HG03378 (cell line): ENCODE measurements around the gene PHLPP1.

Experiments used
- ATAC-seq: cut with Tn5 transposase; IDR thresholded peaks from one replicate; pipeline ENCODE4 v1.9.1; 2021; ENCODE audit warnings: mild to moderate bottlenecking, moderate library complexity; ENCODE audit not compliant: unreplicated experiment

Gene PHLPP1

GRCh38 chr18:62769216-62769615 lies 53.9 kb downstream of the PHLPP1 start:
- no peak for ATAC-seq

- no peak for ATAC-seq
Observed at GRCh38 chr18:62771494-62772270, 56.3 kb downstream of the PHLPP1 start.

GRCh38 chr18:62772860-62773584 lies 57.7 kb downstream of the PHLPP1 start:
- no peak for ATAC-seq

- ATAC-seq = no peak
Observed at GRCh38 chr18:62773691-62774090, 58.4 kb downstream of the PHLPP1 start.

- ATAC-seq = no peak
Observed at GRCh38 chr18:62776024-62776570, 60.8 kb downstream of the PHLPP1 start.

- no peak for ATAC-seq
Observed at GRCh38 chr18:62777814-62778213, 62.5 kb downstream of the PHLPP1 start.

GRCh38 chr18:62778976-62779869 lies 63.9 kb downstream of the PHLPP1 start:
- no peak for ATAC-seq

GRCh38 chr18:62781262-62781661 lies 65.9 kb downstream of the PHLPP1 start:
- no peak for ATAC-seq

GRCh38 chr18:62781893-62782292 lies 66.6 kb downstream of the PHLPP1 start:
- no peak for ATAC-seq

- ATAC-seq = peak; percentile 74
Observed at GRCh38 chr18:62784338-62784965, 69.1 kb downstream of the PHLPP1 start.

GRCh38 chr18:62784966-62785413 lies 69.6 kb downstream of the PHLPP1 start:
- ATAC-seq = no peak

GRCh38 chr18:62786689-62787088 lies 71.3 kb downstream of the PHLPP1 start:
- ATAC-seq = no peak

GRCh38 chr18:62788111-62788510 lies 72.8 kb downstream of the PHLPP1 start:
- no peak for ATAC-seq

GRCh38 chr18:62788876-62789275 lies 73.5 kb downstream of the PHLPP1 start:
- ATAC-seq = no peak

GRCh38 chr18:62790871-62791772 lies 75.8 kb downstream of the PHLPP1 start:
- ATAC-seq = no peak

- ATAC-seq = no peak
Observed at GRCh38 chr18:62792016-62792415, 76.7 kb downstream of the PHLPP1 start.

- no peak for ATAC-seq
Observed at GRCh38 chr18:62795813-62796212, 80.5 kb downstream of the PHLPP1 start.

- ATAC-seq = no peak
Observed at GRCh38 chr18:62796216-62796621, 80.9 kb downstream of the PHLPP1 start.

GRCh38 chr18:62797329-62797728 lies 82.0 kb downstream of the PHLPP1 start:
- ATAC-seq = no peak
